Tibial nerve (tissue), 3 donors: ENCODE data around the gene NT5C2.
"Not testable (repeated sequence)": the region's sequence is repeated elsewhere in the genome, so short reads cannot be mapped to it uniquely, and the experiment has no call there.

Experiments used
- CTCF ChIP-seq, 5 experiments: fragments of 200-600 bp in 3 of 5; fragments of 450-650 bp in 2 of 5; sonication (generic) in 3 of 5; IDR thresholded peaks; one replicate each; pipeline ENCODE4 v1.5.1; 2016 to 2019; ENCODE audit warnings: antibody characterized with exemption in 5 of 5, mild to moderate bottlenecking in 3 of 5, moderate library complexity in 2 of 5
- POLR2A ChIP-seq, 2 donors: fragments of 450-650 bp; IDR thresholded peaks; one replicate each; pipeline ENCODE4 v1.6.1; 2017; ENCODE audit warnings: antibody characterized with exemption in 2 of 2, mild to moderate bottlenecking in 2 of 2, moderate library complexity in 2 of 2

- not testable (repeated sequence) for TF ChIP-seq CTCF, POLR2A (IDR thresholded peaks at IDR 0.05)
Observed at GRCh38 chr10:103207643-103208042, 14.6 kb upstream of the NT5C2 start.
